ENCODE results near the gene ZNF106. TPM values are rescaled to one million over a fixed set of nuclear protein-coding genes. Genes with fewer than 3 reads are reported as not detected.

Gene ZNF106
- total RNA-seq, 2 donors from 2014 or later = 42.1 to 46.2 TPM

DNA sequence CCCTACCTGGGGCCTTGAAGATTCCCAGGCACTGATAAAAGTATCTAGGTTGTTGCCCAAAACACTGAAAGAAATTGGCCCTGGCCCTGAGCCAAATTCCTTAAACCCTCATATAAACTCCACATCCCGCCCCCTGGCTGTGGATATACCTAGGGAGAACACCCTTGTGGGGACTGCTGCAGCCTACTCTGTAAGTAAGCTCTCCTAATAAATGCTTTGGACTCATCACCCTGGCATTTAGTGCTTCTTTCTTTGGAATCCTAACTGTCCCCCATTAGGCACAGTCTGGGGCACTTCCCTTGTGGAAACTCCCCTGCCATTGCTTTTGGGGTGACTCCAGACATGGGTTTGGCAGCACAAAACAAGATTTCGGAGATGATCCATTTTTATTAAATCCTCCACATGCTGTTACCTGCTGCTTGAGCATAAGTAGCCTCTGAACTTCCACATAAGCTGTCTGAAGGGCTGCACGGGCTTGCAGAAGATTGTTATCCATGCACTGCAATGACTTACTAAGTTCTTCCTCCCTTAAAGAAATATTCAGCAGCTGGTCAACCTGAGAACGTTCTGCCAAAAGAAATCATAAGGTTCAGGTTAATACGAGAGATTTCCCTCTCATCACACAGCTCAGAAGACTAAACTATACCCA lies 46.4 kb downstream of the ZNF106 start:
- H3K36me3 Mint-ChIP-seq (ENCODE audit: low read depth) = peaks cover 32% of the 10 kb centered on the region
- no peaks in the 10 kb centered on the region for H3K4me1 ChIP-seq (ENCODE audit: control insufficient read depth, insufficient read depth, low read length)
- peaks cover 59% of the 10 kb centered on the region for H3K36me3 ChIP-seq (ENCODE audit: control insufficient read depth, insufficient read depth, low read length)
- no peak for DNase-seq
- no peaks in the 10 kb centered on the region for H3K4me1 Mint-ChIP-seq
- H3K27ac ChIP-seq (ENCODE audit: low read depth, low read length) = no peak overlapping the region
- TF ChIP-seq, protein P1, sequence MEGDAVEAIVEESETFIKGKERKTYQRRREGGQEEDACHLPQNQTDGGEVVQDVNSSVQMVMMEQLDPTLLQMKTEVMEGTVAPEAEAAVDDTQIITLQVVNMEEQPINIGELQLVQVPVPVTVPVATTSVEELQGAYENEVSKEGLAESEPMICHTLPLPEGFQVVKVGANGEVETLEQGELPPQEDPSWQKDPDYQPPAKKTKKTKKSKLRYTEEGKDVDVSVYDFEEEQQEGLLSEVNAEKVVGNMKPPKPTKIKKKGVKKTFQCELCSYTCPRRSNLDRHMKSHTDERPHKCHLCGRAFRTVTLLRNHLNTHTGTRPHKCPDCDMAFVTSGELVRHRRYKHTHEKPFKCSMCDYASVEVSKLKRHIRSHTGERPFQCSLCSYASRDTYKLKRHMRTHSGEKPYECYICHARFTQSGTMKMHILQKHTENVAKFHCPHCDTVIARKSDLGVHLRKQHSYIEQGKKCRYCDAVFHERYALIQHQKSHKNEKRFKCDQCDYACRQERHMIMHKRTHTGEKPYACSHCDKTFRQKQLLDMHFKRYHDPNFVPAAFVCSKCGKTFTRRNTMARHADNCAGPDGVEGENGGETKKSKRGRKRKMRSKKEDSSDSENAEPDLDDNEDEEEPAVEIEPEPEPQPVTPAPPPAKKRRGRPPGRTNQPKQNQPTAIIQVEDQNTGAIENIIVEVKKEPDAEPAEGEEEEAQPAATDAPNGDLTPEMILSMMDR (conservative IDR thresholded peaks at IDR 0.05) = no peak
- no peaks in the 10 kb centered on the region for H3K27me3 ChIP-seq (ENCODE audit: control insufficient read depth, insufficient read depth, low read length, poor library complexity, severe bottlenecking)
- no peak overlapping the region for H3K9ac ChIP-seq (ENCODE audit: extremely low read depth, low read length, poor library complexity, severe bottlenecking)
- H3K4me3 ChIP-seq (ENCODE audit: low read length) = no peak overlapping the region
- H3K4me3 Mint-ChIP-seq = no peak overlapping the region
- H3K27me3 Mint-ChIP-seq (ENCODE audit: insufficient read depth) = no peaks in the 10 kb centered on the region
- 92 to 96% methylated on average over 2 to 5 of the region's 5 CpGs for WGBS, 2 experiments (ENCODE audit: insufficient coverage in 1 of 2, insufficient read length in 1 of 2)
- no peak overlapping the region for H3K27ac Mint-ChIP-seq
- H3K9me3 ChIP-seq (ENCODE audit: control insufficient read depth, low read length) = no peaks in the 10 kb centered on the region
- no peaks in the 10 kb centered on the region for H3K9me3 Mint-ChIP-seq

DNA sequence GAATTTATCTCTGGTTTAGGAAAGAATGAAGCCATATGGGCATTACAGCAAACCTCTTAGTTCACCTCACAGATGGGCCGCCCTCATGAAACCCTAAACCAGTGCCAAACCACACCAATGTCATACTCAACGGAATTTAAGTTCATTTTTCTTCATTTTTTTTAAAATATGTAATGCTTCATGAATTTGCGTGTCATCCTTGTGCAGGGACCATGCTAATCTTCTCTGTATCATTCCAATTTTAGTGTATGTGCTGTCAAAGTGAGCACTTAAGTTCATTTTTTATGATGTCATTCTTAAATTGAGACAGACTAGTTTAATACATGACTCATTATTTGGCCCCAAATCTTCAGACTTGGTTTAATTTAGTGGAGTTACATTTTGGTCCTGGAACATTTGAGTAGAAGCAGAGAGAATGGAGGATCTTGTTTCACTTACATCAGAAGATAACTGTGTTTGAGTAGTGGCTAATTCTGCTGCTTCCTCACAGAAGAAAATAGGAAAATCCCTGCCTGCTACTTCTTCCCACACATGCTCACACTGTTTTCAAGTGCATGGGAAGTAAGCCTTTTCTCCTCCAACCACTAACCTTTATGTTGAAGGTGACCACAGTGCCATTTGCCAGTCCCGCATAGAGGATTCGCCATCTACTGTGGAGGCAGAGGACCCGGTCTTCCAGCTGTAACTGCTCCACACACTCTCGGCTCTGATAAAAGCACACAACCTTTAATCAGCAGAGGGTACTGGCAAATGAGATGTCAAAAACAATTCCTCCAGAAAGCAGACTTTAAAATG lies 63.3 kb downstream of the ZNF106 start:
- Histone ChIP-seq H3K4me1 (ENCODE audit: control insufficient read depth, insufficient read depth, low read length) (no peaks in the 10 kb centered on the region), H3K9ac (ENCODE audit: extremely low read depth, low read length, poor library complexity, severe bottlenecking) (no peak overlapping the region), H3K4me3 (ENCODE audit: low read length) (no peak overlapping the region), H3K9me3 (ENCODE audit: control insufficient read depth, low read length) (no peaks in the 10 kb centered on the region), H3K27ac (ENCODE audit: low read depth, low read length) (no peak overlapping the region), H3K36me3 (ENCODE audit: control insufficient read depth, insufficient read depth, low read length) (peaks cover 79% of the 10 kb centered on the region), H3K27me3 (ENCODE audit: control insufficient read depth, insufficient read depth, low read length, poor library complexity, severe bottlenecking) (no peaks in the 10 kb centered on the region)
- Mint-ChIP-seq H3K9me3 (no peaks in the 10 kb centered on the region), H3K4me1 (no peaks in the 10 kb centered on the region), H3K27ac (peak overlapping the region; percentile 52), H3K4me3 (no peak overlapping the region), H3K27me3 (ENCODE audit: insufficient read depth) (no peaks in the 10 kb centered on the region), H3K36me3 (ENCODE audit: low read depth) (peaks cover 69% of the 10 kb centered on the region)
- no peak for DNase-seq
- TF ChIP-seq, protein P1 (conservative IDR thresholded peaks at IDR 0.05) = no peak
- 82 to 90% methylated on average over 2 to 7 of the region's 7 CpGs for WGBS, 2 experiments (ENCODE audit: insufficient coverage in 1 of 2, insufficient read length in 1 of 2)

DNA sequence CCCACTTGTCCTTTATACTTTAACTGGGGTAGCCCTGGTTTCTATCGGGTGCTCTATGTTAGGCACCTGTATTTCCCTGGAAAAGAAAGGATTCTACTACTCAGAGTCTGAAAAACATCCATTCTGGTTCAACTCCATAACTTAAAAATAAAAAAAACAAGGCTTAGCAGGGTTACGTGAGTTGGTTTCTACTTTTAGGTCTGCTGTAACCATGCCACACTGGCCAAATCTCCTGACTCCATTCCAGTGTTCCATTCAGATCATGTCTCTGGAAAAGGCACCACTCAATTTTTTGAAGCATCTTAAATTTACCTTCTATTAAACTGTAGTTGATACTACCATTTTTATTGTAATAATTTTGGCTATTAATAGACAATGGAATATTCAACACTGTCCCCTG lies 69.6 kb downstream of the ZNF106 start:
- no peaks in the 10 kb centered on the region for H3K4me1 Mint-ChIP-seq
- Histone ChIP-seq H3K4me3 (ENCODE audit: low read length) (no peak overlapping the region), H3K27ac (ENCODE audit: low read depth, low read length) (no peak overlapping the region), H3K9me3 (ENCODE audit: control insufficient read depth, low read length) (no peaks in the 10 kb centered on the region), H3K36me3 (ENCODE audit: control insufficient read depth, insufficient read depth, low read length) (peaks cover 77% of the 10 kb centered on the region), H3K4me1 (ENCODE audit: control insufficient read depth, insufficient read depth, low read length) (no peaks in the 10 kb centered on the region), H3K9ac (ENCODE audit: extremely low read depth, low read length, poor library complexity, severe bottlenecking) (no peak overlapping the region), H3K27me3 (ENCODE audit: control insufficient read depth, insufficient read depth, low read length, poor library complexity, severe bottlenecking) (no peaks in the 10 kb centered on the region)
- no peak overlapping the region for H3K27ac Mint-ChIP-seq
- no peak overlapping the region for H3K4me3 Mint-ChIP-seq
- H3K9me3 Mint-ChIP-seq = no peaks in the 10 kb centered on the region
- H3K27me3 Mint-ChIP-seq (ENCODE audit: insufficient read depth) = no peaks in the 10 kb centered on the region
- TF ChIP-seq, protein P1 (conservative IDR thresholded peaks at IDR 0.05) = no peak
- no peak for DNase-seq
- WGBS, 2 experiments (ENCODE audit: insufficient coverage in 1 of 2, insufficient read length in 1 of 2) = 91 to 98% methylated on average over 1 to 2 of the region's 2 CpGs
- H3K36me3 Mint-ChIP-seq (ENCODE audit: low read depth) = peaks cover 63% of the 10 kb centered on the region

Measured in endodermal cell (in vitro differentiated cells).